OCI-LY3 (cell line): ENCODE results near the gene MXD1.

Experiments
- CTCF ChIP-seq: fragments of 200-600, 300-600 bp; sonication (generic); IDR thresholded peaks from 2 replicates; pipeline ENCODE4 v1.5.1; 2014; ENCODE audit warnings: antibody characterized with exemption, low read length, low read depth
- EZH2phosphoT487 ChIP-seq: fragments of 200-600 bp; shearing (Covaris generic); IDR thresholded peaks from 2 replicates; pipeline ENCODE4 v1.6.1; 2018; ENCODE audit warnings: antibody characterized with exemption, mixed run types, low read depth

DNA sequence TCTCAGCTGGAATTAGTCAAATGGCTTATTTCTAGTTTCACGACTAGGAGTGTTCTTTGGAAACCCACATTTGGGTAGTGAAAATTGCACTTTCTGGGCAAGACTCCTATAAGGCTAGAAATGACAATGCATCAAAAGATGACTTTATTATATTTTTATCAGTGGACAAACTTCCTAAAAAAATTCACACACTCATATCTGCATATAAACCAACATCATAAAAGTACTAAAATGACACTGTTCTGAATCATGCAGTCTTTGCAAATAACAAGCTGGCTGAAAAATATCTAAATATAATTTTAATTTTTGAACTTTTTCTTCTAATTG is 17.6 kb downstream of the MXD1 start:
- TF ChIP-seq CTCF (no peak), EZH2phosphoT487 (no peak)
